H1 (cell line): ENCODE results near the gene CBLC. TPM values are rescaled to one million over a fixed set of nuclear protein-coding genes. Genes with fewer than 3 reads are reported as not detected.

ENCODE experiments used
- CTCF ChIA-PET: fragments of 300-600 bp; sonication (Branson Sonifier 250); formaldehyde crosslinking; loops from one replicate; lab custom pipeline; 2021; ENCODE audit not compliant: partially characterized antibody; lab: Charles Lee
- POLR2A ChIA-PET: fragments of 300-600 bp; sonication (Branson Sonifier 250); formaldehyde crosslinking; loops from one replicate; lab custom pipeline; 2021; ENCODE audit warnings: inconsistent platforms; ENCODE audit not compliant: partially characterized antibody; lab: Charles Lee
- DNase-seq, 2 experiments: peaks; one replicate each; pipeline versions ENCODE4 v3.0.0 to v3.0.0-alpha.2; 2010 to 2022; ENCODE audit warnings: low spot score in 2 of 2, low read depth in 1 of 2, mixed read lengths in 1 of 2
- FAIRE-seq: peaks from 2 replicates; lab custom pipeline; 2011; peaks lifted over from hg19 to GRCh38; lab: Jason Lieb, UNC
- H2AFZ ChIP-seq: 2 replicates; pipeline ENCODE4 v1.8.1; 2012; ENCODE audit warnings: low read length, inconsistent platforms
- H2AK5ac ChIP-seq: 2 replicates; pipeline ENCODE4 v1.6.1; 2013; ENCODE audit warnings: low read depth, low read length
- H2BK120ac ChIP-seq: replicated peaks from 2 replicates; pipeline ENCODE3; 2013; ENCODE audit warnings: low read depth, low read length, inconsistent platforms
- H2BK12ac ChIP-seq: 2 replicates; pipeline ENCODE4 v1.6.1; 2013; ENCODE audit warnings: low read depth, low read length
- H2BK15ac ChIP-seq: 2 replicates; pipeline ENCODE4 v1.6.1; 2013; ENCODE audit warnings: low read length
- H2BK20ac ChIP-seq: 2 replicates; pipeline ENCODE4 v1.6.1; 2013; ENCODE audit warnings: low read length
- H2BK5ac ChIP-seq: 2 replicates; pipeline ENCODE4 v1.6.1; 2013; ENCODE audit warnings: low read depth, low read length
- H3K14ac ChIP-seq: 2 replicates; pipeline ENCODE4 v1.6.1; 2013; ENCODE audit warnings: inconsistent platforms; ENCODE audit not compliant: insufficient read length
- H3K18ac ChIP-seq: 2 replicates; pipeline ENCODE4 v1.6.1; 2013; ENCODE audit warnings: low read length; ENCODE audit errors: extremely low read depth
- H3K23ac ChIP-seq: 2 replicates; pipeline ENCODE4 v1.6.1; 2013; ENCODE audit warnings: inconsistent platforms; ENCODE audit not compliant: insufficient read length
- H3K23me2 ChIP-seq: 2 replicates; pipeline ENCODE4 v1.6.1; 2013; ENCODE audit warnings: low read depth, low read length
- H3K27ac ChIP-seq: 2 replicates; pipeline ENCODE4 v1.6.1; 2011; ENCODE audit warnings: low read depth, low read length, inconsistent platforms
- H3K27me3 ChIP-seq, 4 experiments: replicated peaks in 1 of 4; 1 replicate in 1 of 4; 2 replicates in 3 of 4; pipeline versions ENCODE4 v1.6.1 to v1.8.1; 2011 to 2013; ENCODE audit warnings: low read length in 3 of 4, mild to moderate bottlenecking in 3 of 4, inconsistent platforms in 2 of 4, mixed read lengths in 2 of 4, moderate library complexity in 1 of 4; ENCODE audit not compliant: control insufficient read depth in 3 of 4, insufficient read depth in 3 of 4; ENCODE audit errors: extremely low read depth in 1 of 4
- H3K36me3 ChIP-seq, 4 experiments: 2 replicates each; pipeline versions ENCODE4 v1.6.1 to v1.8.1; 2011 to 2013; ENCODE audit warnings: mild to moderate bottlenecking in 4 of 4, low read length in 3 of 4, moderate library complexity in 2 of 4, control low read depth in 1 of 4, inconsistent platforms in 1 of 4; ENCODE audit not compliant: insufficient read depth in 4 of 4, control insufficient read depth in 2 of 4
- H3K4ac ChIP-seq: replicated peaks from 2 replicates; pipeline ENCODE3; 2013; ENCODE audit warnings: low read length, low read depth, mixed read lengths, inconsistent platforms; ENCODE audit not compliant: insufficient read length
- H3K4me1 ChIP-seq, 4 experiments: replicated peaks in 1 of 4; 1 replicate in 1 of 4; 2 replicates in 3 of 4; pipeline versions ENCODE4 v1.6.1 to v1.8.1; 2011 to 2013; ENCODE audit warnings: low read length in 3 of 4, inconsistent platforms in 2 of 4, mixed read lengths in 1 of 4; ENCODE audit not compliant: insufficient read depth in 4 of 4, control insufficient read depth in 3 of 4
- H3K4me2 ChIP-seq, 2 experiments: 2 replicates each; pipeline versions ENCODE4 v1.6.1 to v1.8.1; 2011 to 2013; ENCODE audit warnings: low read depth in 2 of 2, low read length in 2 of 2, control low read depth in 1 of 2, inconsistent platforms in 1 of 2, mild to moderate bottlenecking in 1 of 2; ENCODE audit not compliant: insufficient read depth in 1 of 2
- H3K4me3 ChIP-seq, 4 experiments: fragments of 200-600, 300-600 bp in 1 of 4; sonication (generic), shearing (Covaris generic), sonication (Bioruptor Twin) in 1 of 4; 2 replicates each; pipeline versions ENCODE4 v1.5.1 to v1.8.1; 2011 to 2016; ENCODE audit warnings: low read length in 4 of 4, low read depth in 3 of 4, control low read depth in 2 of 4, inconsistent platforms in 2 of 4, mild to moderate bottlenecking in 2 of 4, mixed read lengths in 1 of 4, moderate library complexity in 1 of 4; ENCODE audit not compliant: insufficient read depth in 2 of 4; ENCODE audit errors: extremely low read depth in 1 of 4
- H3K56ac ChIP-seq: replicated peaks from 2 replicates; pipeline ENCODE3; 2013; ENCODE audit warnings: low read depth, mild to moderate bottlenecking, mixed read lengths, low read length, inconsistent platforms; ENCODE audit not compliant: insufficient read length
- H3K79me1 ChIP-seq: 2 replicates; pipeline ENCODE4 v1.6.1; 2013; ENCODE audit warnings: low read depth, low read length, control low read depth
- H3K79me2 ChIP-seq, 2 experiments: 2 replicates each; pipeline versions ENCODE4 v1.6.1 to v1.8.1; 2012 to 2013; ENCODE audit warnings: low read length in 2 of 2, mild to moderate bottlenecking in 2 of 2, inconsistent platforms in 1 of 2; ENCODE audit not compliant: insufficient read depth in 2 of 2, control insufficient read depth in 1 of 2
- H3K9ac ChIP-seq, 4 experiments: replicated peaks in 1 of 4; 1 replicate in 1 of 4; 2 replicates in 3 of 4; pipeline versions ENCODE4 v1.6.1 to v1.8.1; 2011 to 2013; ENCODE audit warnings: low read depth in 3 of 4, low read length in 3 of 4, control low read depth in 2 of 4, mild to moderate bottlenecking in 2 of 4, moderate library complexity in 2 of 4, inconsistent platforms in 1 of 4; ENCODE audit errors: extremely low read depth in 1 of 4
- H3K9me3 ChIP-seq, 2 experiments: 2 replicates each; pipeline versions ENCODE4 v1.6.1 to v1.8.1; 2012 to 2013; ENCODE audit warnings: mild to moderate bottlenecking in 2 of 2, moderate library complexity in 2 of 2, control low read depth in 1 of 2, inconsistent platforms in 1 of 2, low read depth in 1 of 2, low read length in 1 of 2, mixed read lengths in 1 of 2; ENCODE audit not compliant: insufficient read depth in 2 of 2
- H4K20me1 ChIP-seq, 2 experiments: replicated peaks in 1 of 2; 2 replicates each; pipeline versions ENCODE3 to v1.8.1; 2011 to 2013; ENCODE audit warnings: inconsistent platforms in 2 of 2, low read length in 2 of 2, mild to moderate bottlenecking in 1 of 2; ENCODE audit not compliant: insufficient read depth in 2 of 2, control insufficient read depth in 1 of 2
- H4K5ac ChIP-seq: 2 replicates; pipeline ENCODE4 v1.6.1; 2013; ENCODE audit warnings: low read length, low read depth, mixed read lengths, inconsistent platforms; ENCODE audit not compliant: insufficient read length
- H4K8ac ChIP-seq: 2 replicates; pipeline ENCODE4 v1.8.0; 2013; ENCODE audit warnings: mild to moderate bottlenecking, moderate library complexity, low read length, inconsistent platforms; ENCODE audit not compliant: insufficient read depth; ENCODE audit errors: extremely low read depth
- H4K91ac ChIP-seq: replicated peaks from 2 replicates; pipeline ENCODE3; 2013; ENCODE audit warnings: low read length, mixed read lengths, inconsistent platforms; ENCODE audit not compliant: insufficient read length
- BRCA1 ChIP-seq: IDR thresholded peaks from 2 replicates; pipeline ENCODE4 v1.6.1; 2012; ENCODE audit warnings: low read depth, low read length, improper control_type of control experiment
- WGBS, 2 experiments: shearing (Covaris generic) in 1 of 2; methylation state at CpG; one replicate each; pipeline versions ENCODE4 v1.1.6 to v1.1.7; 2013 to 2015; ENCODE audit warnings: low lambda C conversion rate in 2 of 2, mixed read lengths in 2 of 2, inconsistent platforms in 1 of 2, low coverage in 1 of 2, missing lambda C conversion rate in 1 of 2; ENCODE audit not compliant: insufficient replicate concordance in 2 of 2, insufficient coverage in 1 of 2, insufficient read length in 1 of 2; ENCODE audit errors: extremely low coverage in 1 of 2, missing lambda C conversion rate in 1 of 2; 5-methylcytosine and 5-hydroxymethylcytosine counted together
- polyA plus RNA-seq, 7 experiments: library from polyadenylated mRNA; depleted of rRNA in 3 of 7; stranded (reverse) in 5 of 7; unstranded in 2 of 7; fragments of >200 nt in 5 of 7; fragments of 200-250 nt in 2 of 7; gene quantifications; 1 replicate in 5 of 7; 2 replicates in 1 of 7; 4 replicates in 1 of 7; pipeline versions ENCODE4 v1.2.1 to v1.2.3, GENCODE V29; 2011 to 2013; ENCODE audit warnings: missing spikeins in 2 of 7, mixed read lengths in 2 of 7
- total RNA-seq: library from RNA; stranded (reverse); fragmentation: NEBNext Ultra II Directional; extraction: Animal tissue kit (Norgen Biotek cat#: 25700); gene quantifications from 2 replicates; pipeline ENCODE4 v1.2.1, GENCODE V29; 2021
- TF ChIP-seq, protein P1 (sequence below), 3 experiments: IDR thresholded peaks; 1 replicate in 2 of 3; 2 replicates in 1 of 3; pipeline versions ENCODE4 v1.5.1 to v1.6.1; 2011; ENCODE audit warnings: low read length in 3 of 3, mild to moderate bottlenecking in 3 of 3, inconsistent platforms in 2 of 3, low read depth in 1 of 3, moderate library complexity in 1 of 3; ENCODE audit not compliant: insufficient read depth in 1 of 3; ENCODE audit errors: control extremely low read depth in 1 of 3

Gene CBLC
- total and polyA plus RNA-seq, 2 of the 8 experiments (the other 6 are each of a cell fraction or from before 2014, with no cell fraction given) = 17.4 to 35.7 TPM

GRCh38 chr19:44772959-44773358 is 4.7 kb upstream of the CBLC start:
- no peak overlapping the region for H2AK5ac ChIP-seq
- POLR2A ChIA-PET = interaction anchor here (0.6 to 1.1 kb wide), 5 partner anchors 10 to 118 kb away, joined by 3 to 5 read pairs (median 3); no protein-coding TSS in a partner anchor
- H2BK20ac ChIP-seq = no peak overlapping the region
- no peak overlapping the region for H3K4me2 ChIP-seq
- H2AFZ ChIP-seq = no peak overlapping the region
- no peaks in the 10 kb centered on the region for H3K36me3 ChIP-seq
- H3K9me3 ChIP-seq = peaks cover 0 to 6% of the 10 kb centered on the region in 2 experiments; a peak in 2 of 4 replicates
- TF ChIP-seq, protein P1, sequence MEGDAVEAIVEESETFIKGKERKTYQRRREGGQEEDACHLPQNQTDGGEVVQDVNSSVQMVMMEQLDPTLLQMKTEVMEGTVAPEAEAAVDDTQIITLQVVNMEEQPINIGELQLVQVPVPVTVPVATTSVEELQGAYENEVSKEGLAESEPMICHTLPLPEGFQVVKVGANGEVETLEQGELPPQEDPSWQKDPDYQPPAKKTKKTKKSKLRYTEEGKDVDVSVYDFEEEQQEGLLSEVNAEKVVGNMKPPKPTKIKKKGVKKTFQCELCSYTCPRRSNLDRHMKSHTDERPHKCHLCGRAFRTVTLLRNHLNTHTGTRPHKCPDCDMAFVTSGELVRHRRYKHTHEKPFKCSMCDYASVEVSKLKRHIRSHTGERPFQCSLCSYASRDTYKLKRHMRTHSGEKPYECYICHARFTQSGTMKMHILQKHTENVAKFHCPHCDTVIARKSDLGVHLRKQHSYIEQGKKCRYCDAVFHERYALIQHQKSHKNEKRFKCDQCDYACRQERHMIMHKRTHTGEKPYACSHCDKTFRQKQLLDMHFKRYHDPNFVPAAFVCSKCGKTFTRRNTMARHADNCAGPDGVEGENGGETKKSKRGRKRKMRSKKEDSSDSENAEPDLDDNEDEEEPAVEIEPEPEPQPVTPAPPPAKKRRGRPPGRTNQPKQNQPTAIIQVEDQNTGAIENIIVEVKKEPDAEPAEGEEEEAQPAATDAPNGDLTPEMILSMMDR (IDR thresholded peaks at IDR 0.05; ENCODE audit: control extremely low read depth in 1 of 3, insufficient read depth in 1 of 3, low read depth in 1 of 3, low read length in 3 of 3) = no peak
- TF ChIP-seq BRCA1 = no peak
- TF ChIP-seq, all 59 proteins: peak for 0
- Histone ChIP-seq H4K8ac (no peak overlapping the region), H3K4me1 (peaks cover 0 to 9% (median 4%) of the 10 kb centered on the region in 4 experiments; a peak in 6 of 7 replicates), H3K9ac (no peak overlapping the region), H3K27ac (no peak overlapping the region), H3K79me2 (no peaks in the 10 kb centered on the region), H3K4ac (no peak overlapping the region), H4K20me1 (no peaks in the 10 kb centered on the region), H3K56ac (no peak overlapping the region), H4K5ac (no peak overlapping the region), H3K18ac (no peak overlapping the region), H3K4me3 (no peak overlapping the region), H3K79me1 (no peaks in the 10 kb centered on the region; the same call in 1 of the 2 replicates), H2BK120ac (no peak overlapping the region), H3K23me2 (peaks cover 2% of the 10 kb centered on the region; the same call in 1 of the 2 replicates), H2BK15ac (no peak overlapping the region), H3K14ac (no peak overlapping the region), H4K91ac (no peak overlapping the region), H2BK12ac (no peak overlapping the region), H2BK5ac (no peak overlapping the region), H3K23ac (no peak overlapping the region), H3K27me3 (peaks cover 0 to 2% (median 0%) of the 10 kb centered on the region in 4 experiments; a peak in 2 of 7 replicates)
- 92% methylated on average over 3 of the region's 3 CpGs; no CpG with 5 or more reads in 1 of the 2 experiments for WGBS, 2 experiments
- FAIRE-seq (no peak), DNase-seq (no peak)
- CTCF ChIA-PET = interaction anchor here (0.7 to 16.4 kb wide), 14 partner anchors 10 to 202 kb away, joined by 3 to 468 read pairs (median 12); partner anchors contain the start of gene BCAM
